ES-I3 (cell line): Measurements from ENCODE around the gene PCNX2.
"Not testable (repeated sequence)": the region's sequence is repeated elsewhere in the genome, so short reads cannot be mapped to it uniquely, and the experiment has no call there.

ENCODE experiments used
- H3K36me3 ChIP-seq: 2 replicates; pipeline ENCODE4 v1.6.1; 2013; ENCODE audit warnings: mild to moderate bottlenecking, low read length, control low read depth, moderate library complexity; ENCODE audit not compliant: insufficient read depth
- H3K4me1 ChIP-seq: 2 replicates; pipeline ENCODE4 v1.6.1; 2013; ENCODE audit warnings: mild to moderate bottlenecking, control low read depth, low read length; ENCODE audit not compliant: insufficient read depth
- H3K9ac ChIP-seq: 2 replicates; pipeline ENCODE4 v1.6.1; 2013; ENCODE audit warnings: low read depth, mild to moderate bottlenecking, low read length, moderate library complexity
- H3K9me3 ChIP-seq: 2 replicates; pipeline ENCODE4 v1.6.1; 2013; ENCODE audit warnings: mild to moderate bottlenecking, low read length, moderate library complexity; ENCODE audit not compliant: control insufficient read depth, insufficient read depth

Gene PCNX2

DNA sequence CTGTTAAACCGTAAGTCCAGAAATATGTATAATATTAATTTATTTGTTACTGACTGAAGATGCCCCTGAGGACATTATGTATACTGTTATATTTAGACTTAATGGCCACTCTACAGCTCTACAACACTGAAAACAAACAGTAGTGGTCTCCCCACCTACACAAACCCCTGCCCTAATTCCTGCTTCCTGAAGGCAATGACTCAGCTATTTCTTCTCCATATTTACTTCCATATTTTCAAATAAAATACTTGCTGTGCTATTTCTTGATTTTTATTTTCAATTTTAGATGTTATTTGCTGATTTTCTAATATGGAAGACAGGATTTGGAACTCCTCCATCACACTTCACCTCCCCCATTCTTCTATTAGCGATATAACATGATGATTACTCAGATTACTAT, 97.6 kb downstream of the PCNX2 start:
- Histone ChIP-seq H3K9me3 (peaks cover 12% of the 10 kb centered on the region), H3K4me1 (peaks cover 16% of the 10 kb centered on the region), H3K9ac (no peak overlapping the region), H3K36me3 (peaks cover 36% of the 10 kb centered on the region)

DNA sequence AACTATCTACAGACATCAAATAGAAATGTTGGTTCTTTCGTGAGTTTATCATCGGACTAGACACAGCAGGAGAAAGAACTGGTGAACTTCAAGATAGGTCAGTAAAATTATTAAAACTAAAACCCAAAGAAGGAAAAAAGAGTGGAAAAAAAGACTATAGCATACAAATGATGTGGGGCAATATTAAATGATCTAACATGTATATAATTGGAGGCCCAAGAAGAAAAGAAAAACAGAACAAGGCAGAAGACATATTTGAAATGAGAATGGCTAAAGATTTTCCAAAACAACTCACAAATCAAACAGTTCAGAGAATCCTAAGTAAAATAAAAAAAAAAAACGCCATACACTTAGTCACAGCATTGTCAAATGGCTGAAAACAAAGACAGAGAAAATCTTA, 101.8 kb downstream of the PCNX2 start:
- peaks cover 21% of the 10 kb centered on the region; the same call in 1 of the 2 replicates for H3K36me3 ChIP-seq
- H3K9me3 ChIP-seq: peaks cover 12% of the 10 kb centered on the region
- H3K4me1 ChIP-seq: no peaks in the 10 kb centered on the region
- H3K9ac ChIP-seq: no peak overlapping the region

GRCh38 chr1:233190987-233191386, 104.5 kb downstream of the PCNX2 start:
- Histone ChIP-seq H3K4me1 (no peaks in the 10 kb centered on the region), H3K9ac (no peak overlapping the region), H3K36me3 (peaks cover 9% of the 10 kb centered on the region; the same call in 1 of the 2 replicates), H3K9me3 (peaks cover 12% of the 10 kb centered on the region)

DNA sequence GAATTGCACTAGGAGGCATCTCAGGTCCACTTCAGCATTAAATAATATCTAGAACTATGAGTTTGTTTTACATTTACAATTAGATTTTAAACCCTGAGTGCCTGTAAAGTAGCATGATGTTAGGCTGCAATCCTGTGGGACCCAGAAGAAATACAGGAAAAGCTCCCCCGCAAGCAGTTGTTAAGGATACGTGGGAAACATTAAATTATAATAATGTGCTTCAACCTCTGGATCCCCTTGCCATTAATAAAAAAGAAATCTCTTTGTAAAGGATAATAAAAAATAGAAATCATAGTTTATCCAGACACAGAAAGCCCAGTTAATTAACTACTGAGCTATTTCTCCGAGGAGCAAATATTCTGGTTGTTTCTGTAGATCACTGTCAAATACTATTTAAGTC, 106.0 kb downstream of the PCNX2 start:
- Histone ChIP-seq H3K4me1 (0 out of 2 replicates have a peak, but pooled peaks cover 5% of the 10 kb centered on the region), H3K9ac (no peak overlapping the region), H3K36me3 (peaks cover 14% of the 10 kb centered on the region), H3K9me3 (no peaks in the 10 kb centered on the region)

GRCh38 chr1:233188061-233188460, 107.5 kb downstream of the PCNX2 start:
- Histone ChIP-seq H3K4me1 (peaks cover 19% of the 10 kb centered on the region), H3K36me3 (peaks cover 16% of the 10 kb centered on the region), H3K9ac (no peak overlapping the region), H3K9me3 (no peaks in the 10 kb centered on the region)

GRCh38 chr1:233183226-233184020, 112.1 kb downstream of the PCNX2 start:
- H3K36me3 ChIP-seq: peaks cover 24% of the 10 kb centered on the region
- no peak overlapping the region for H3K9ac ChIP-seq
- peaks cover 3% of the 10 kb centered on the region; the same call in 1 of the 2 replicates for H3K9me3 ChIP-seq
- H3K4me1 ChIP-seq: peaks cover 28% of the 10 kb centered on the region

DNA sequence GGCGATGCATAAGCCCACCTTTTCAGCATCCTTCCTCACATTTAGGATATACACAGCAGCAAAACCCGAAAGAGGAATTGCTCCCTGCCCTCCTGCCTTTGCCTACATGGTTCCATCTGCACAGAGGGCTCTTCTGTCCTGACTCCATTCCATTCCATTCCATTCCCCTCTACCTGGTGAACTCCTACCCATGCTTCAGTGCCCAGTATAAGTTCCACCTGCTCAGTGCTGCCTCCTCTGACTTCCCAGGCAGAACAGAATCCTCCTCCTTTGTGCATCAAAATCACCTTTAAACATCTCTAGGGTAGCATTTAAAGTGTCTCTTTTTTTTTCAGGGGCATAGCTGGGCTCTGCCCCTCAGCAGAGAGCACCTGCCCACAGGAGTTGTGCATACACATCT, 112.9 kb downstream of the PCNX2 start:
- H3K36me3 ChIP-seq: peaks cover 31% of the 10 kb centered on the region
- peaks cover 8% of the 10 kb centered on the region; the same call in 1 of the 2 replicates for H3K9me3 ChIP-seq
- H3K4me1 ChIP-seq: peaks cover 28% of the 10 kb centered on the region
- H3K9ac ChIP-seq: no peak overlapping the region

DNA sequence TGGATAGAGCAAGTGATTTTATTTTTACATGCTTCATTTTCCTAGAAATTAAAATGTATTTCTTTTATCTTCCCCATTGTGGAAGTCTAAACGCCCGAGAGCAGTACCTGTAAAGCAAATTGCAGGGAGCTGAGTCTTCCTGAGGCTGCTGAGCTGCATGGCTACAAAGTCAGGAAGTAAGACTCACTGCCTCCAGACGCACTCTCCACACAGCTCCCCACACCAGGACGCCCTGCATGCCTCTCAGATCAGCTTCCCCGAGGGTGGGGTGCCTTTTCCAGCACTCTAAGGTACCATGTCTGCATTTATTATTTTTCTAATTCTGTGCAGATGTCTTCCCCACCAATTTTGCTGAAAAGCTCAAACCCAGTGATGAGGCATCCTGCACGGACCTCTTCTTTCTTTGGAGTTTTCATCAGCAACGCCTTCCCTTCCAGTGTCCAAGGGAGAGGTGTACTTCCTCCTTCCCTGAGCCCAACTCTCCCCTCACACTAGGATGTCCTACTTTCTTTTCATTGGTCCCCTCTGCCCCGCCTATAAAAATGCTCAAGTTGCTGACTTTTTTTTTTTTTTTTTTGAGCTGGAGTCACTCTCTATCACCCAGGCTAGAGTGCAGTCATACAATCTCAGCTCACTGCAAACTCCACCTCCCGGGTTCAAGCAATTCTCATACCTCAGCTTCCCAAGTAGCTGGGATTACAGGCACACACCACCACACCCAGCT, 114.7 kb downstream of the PCNX2 start:
- peaks cover 8% of the 10 kb centered on the region; the same call in 1 of the 2 replicates for H3K9me3 ChIP-seq
- no peak overlapping the region for H3K9ac ChIP-seq
- peaks cover 28% of the 10 kb centered on the region for H3K4me1 ChIP-seq
- peaks cover 41% of the 10 kb centered on the region for H3K36me3 ChIP-seq

DNA sequence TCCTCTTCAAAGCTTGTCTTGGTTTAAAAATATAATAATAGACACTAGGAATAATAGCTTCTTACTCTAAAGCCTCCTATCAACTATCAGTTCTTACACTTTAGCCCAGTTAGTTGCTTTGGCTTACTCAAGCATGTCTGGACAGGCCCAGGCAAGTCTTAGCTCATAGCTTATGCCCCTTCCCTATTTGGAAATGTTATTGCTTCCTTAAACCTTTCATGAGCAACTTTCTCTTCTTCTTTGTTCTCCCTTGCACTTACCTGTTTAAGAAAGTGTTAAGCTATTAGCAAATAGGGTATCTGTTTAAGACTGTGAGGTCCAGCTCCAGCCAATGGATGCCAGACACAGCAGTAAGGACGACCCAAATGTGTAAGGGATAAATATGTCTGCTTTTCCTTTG, 115.9 kb downstream of the PCNX2 start:
- not testable (repeated sequence) for H3K9me3 ChIP-seq, H3K9ac ChIP-seq
- Histone ChIP-seq H3K4me1 (peaks cover 24% of the 10 kb centered on the region), H3K36me3 (peaks cover 45% of the 10 kb centered on the region)

- Histone ChIP-seq H3K9me3 (peaks cover 7% of the 10 kb centered on the region), H3K4me1 (no peaks in the 10 kb centered on the region), H3K9ac (no peak overlapping the region), H3K36me3 (peaks cover 35% of the 10 kb centered on the region)
These were observed 123.3 kb downstream of the PCNX2 start for GRCh38 chr1:233172201-233172600.

- no peak overlapping the region for H3K9ac ChIP-seq
- peaks cover 27% of the 10 kb centered on the region; the same call in 1 of the 2 replicates for H3K36me3 ChIP-seq
- H3K9me3 ChIP-seq: peaks cover 7% of the 10 kb centered on the region
- no peaks in the 10 kb centered on the region for H3K4me1 ChIP-seq
These were observed 124.8 kb downstream of the PCNX2 start for GRCh38 chr1:233170741-233171140.

- no peak overlapping the region for H3K9ac ChIP-seq
- peaks cover 24% of the 10 kb centered on the region for H3K36me3 ChIP-seq
- peaks cover 14% of the 10 kb centered on the region for H3K9me3 ChIP-seq
- no peaks in the 10 kb centered on the region for H3K4me1 ChIP-seq
These were observed 127.1 kb downstream of the PCNX2 start for GRCh38 chr1:233168384-233168783.

- H3K4me1 ChIP-seq: no peaks in the 10 kb centered on the region
- peaks cover 7% of the 10 kb centered on the region for H3K9me3 ChIP-seq
- H3K9ac ChIP-seq: no peak overlapping the region
- H3K36me3 ChIP-seq: peaks cover 16% of the 10 kb centered on the region
These were observed 128.6 kb downstream of the PCNX2 start for GRCh38 chr1:233166896-233167295.

- Histone ChIP-seq H3K9me3 (peaks cover 7% of the 10 kb centered on the region), H3K9ac (no peak overlapping the region), H3K36me3 (peaks cover 19% of the 10 kb centered on the region), H3K4me1 (no peaks in the 10 kb centered on the region)
These were observed 131.8 kb downstream of the PCNX2 start for GRCh38 chr1:233163696-233164095.

GRCh38 chr1:233158322-233158721, 137.2 kb downstream of the PCNX2 start:
- H3K9me3 ChIP-seq: no peaks in the 10 kb centered on the region
- H3K4me1 ChIP-seq: no peaks in the 10 kb centered on the region
- no peak overlapping the region for H3K9ac ChIP-seq
- H3K36me3 ChIP-seq: peaks cover 21% of the 10 kb centered on the region
